Fibroblast of the conjunctiva (primary cell): Measurements from ENCODE around the gene ADAMTS16.

Source experiments
- DNase-seq: peaks from one replicate; pipeline ENCODE4 v3.0.0-alpha.2; 2010; ENCODE audit warnings: low read depth

ADAMTS16 gene

GRCh38 chr5:5144441-5144840 lies 4.3 kb downstream of the ADAMTS16 start:
- DNase-seq: no peak

- no peak for DNase-seq
Measured at GRCh38 chr5:5145651-5146529, 5.8 kb downstream of the ADAMTS16 start.

- no peak for DNase-seq
Measured at GRCh38 chr5:5146530-5147160, 6.5 kb downstream of the ADAMTS16 start.

GRCh38 chr5:5149154-5149553 lies 9.0 kb downstream of the ADAMTS16 start:
- DNase-seq: no peak

- DNase-seq: no peak
Measured at GRCh38 chr5:5150667-5151066, 10.5 kb downstream of the ADAMTS16 start.

GRCh38 chr5:5154733-5155132 lies 14.6 kb downstream of the ADAMTS16 start:
- no peak for DNase-seq

- no peak for DNase-seq
Measured at GRCh38 chr5:5155617-5156016, 15.5 kb downstream of the ADAMTS16 start.

GRCh38 chr5:5156471-5157082 lies 16.4 kb downstream of the ADAMTS16 start:
- DNase-seq: no peak

- no peak for DNase-seq
Measured at GRCh38 chr5:5158472-5158895, 18.4 kb downstream of the ADAMTS16 start.

GRCh38 chr5:5159282-5160103 lies 19.4 kb downstream of the ADAMTS16 start:
- no peak for DNase-seq

GRCh38 chr5:5164163-5164562 lies 24.0 kb downstream of the ADAMTS16 start:
- DNase-seq: no peak

GRCh38 chr5:5165541-5166002 lies 25.4 kb downstream of the ADAMTS16 start:
- no peak for DNase-seq

- DNase-seq: no peak
Measured at GRCh38 chr5:5169466-5169865, 29.3 kb downstream of the ADAMTS16 start.

- DNase-seq: no peak
Measured at GRCh38 chr5:5178136-5178535, 38.0 kb downstream of the ADAMTS16 start.

GRCh38 chr5:5178580-5178979 lies 38.5 kb downstream of the ADAMTS16 start:
- DNase-seq: no peak

- DNase-seq: no peak
Measured at GRCh38 chr5:5179079-5179478, 38.9 kb downstream of the ADAMTS16 start.

- DNase-seq: no peak
Measured at GRCh38 chr5:5179597-5179996, 39.5 kb downstream of the ADAMTS16 start.

GRCh38 chr5:5181650-5182324 lies 41.7 kb downstream of the ADAMTS16 start:
- DNase-seq: no peak

- DNase-seq: no peak
Measured at GRCh38 chr5:5182508-5183188, 42.5 kb downstream of the ADAMTS16 start.

GRCh38 chr5:5183189-5183699 lies 43.1 kb downstream of the ADAMTS16 start:
- no peak for DNase-seq

GRCh38 chr5:5183933-5184332 lies 43.8 kb downstream of the ADAMTS16 start:
- no peak for DNase-seq
